Stomach (tissue), 9 donors: ENCODE measurements around the gene FGFRL1. TPM values are rescaled to one million over a fixed set of nuclear protein-coding genes. Genes with fewer than 3 reads are reported as not detected.

Source experiments
- DNase-seq, 2 donors: peaks; one replicate each; pipeline versions ENCODE4 v3.0.0 to v3.0.0-alpha.2; 2013 to 2019
- H3K27ac ChIP-seq, 5 donors: fragments of 200-600 bp in 4 of 5; sonication (generic) in 4 of 5; one replicate each; pipeline ENCODE4 v1.5.1; 2013 to 2019; ENCODE audit warnings: mild to moderate bottlenecking in 1 of 5, moderate library complexity in 1 of 5
- H3K27me3 ChIP-seq, 3 donors: fragments of 200-600 bp; sonication (generic); one replicate each; pipeline ENCODE4 v1.5.1; 2017 to 2019; ENCODE audit warnings: mixed run types in 1 of 3
- H3K36me3 ChIP-seq, 4 donors: fragments of 200-600 bp; sonication (generic); 1 replicate in 3 of 4; 2 replicates in 1 of 4; pipeline ENCODE4 v1.5.1; 2016 to 2019
- H3K4me1 ChIP-seq, 4 donors: fragments of 200-600 bp; sonication (generic); one replicate each; pipeline ENCODE4 v1.5.1; 2016 to 2019
- H3K4me3 ChIP-seq, 4 donors: fragments of 200-600 bp; sonication (generic) in 3 of 4; one replicate each; pipeline ENCODE4 v1.5.1; 2016 to 2019; ENCODE audit warnings: mild to moderate bottlenecking in 1 of 4
- H3K9me3 ChIP-seq, 4 donors: fragments of 200-600 bp; sonication (generic); one replicate each; pipeline ENCODE4 v1.5.1; 2016 to 2019
- EP300 ChIP-seq: sonication (generic); formaldehyde crosslinking; IDR thresholded peaks from one replicate; pipeline ENCODE4 v1.6.1; 2017; ENCODE audit warnings: antibody characterized with exemption
- POLR2A ChIP-seq, 4 donors: fragments of 450-650 bp; IDR thresholded peaks; one replicate each; pipeline ENCODE4 v1.6.1; 2016; ENCODE audit warnings: antibody characterized with exemption in 4 of 4, control low read depth in 2 of 4, mild to moderate bottlenecking in 1 of 4, moderate library complexity in 1 of 4
- POLR2AphosphoS5 ChIP-seq, 3 donors: sonication (generic); formaldehyde crosslinking; IDR thresholded peaks; one replicate each; pipeline ENCODE4 v1.6.1; 2016; ENCODE audit warnings: antibody characterized with exemption in 3 of 3
- WGBS, 5 donors: extraction: QIAGEN DNeasy Blood & Tissue Kit in 3 of 5; methylation state at CpG; one replicate each; pipeline versions ENCODE4 v1.1.5 to v1.1.7; 2013 to 2018; 5-methylcytosine and 5-hydroxymethylcytosine counted together
- intact Hi-C: fragments of 100-400 bp; cut with DNase I; formaldehyde crosslinking; loops from one replicate; pipeline ENCODE4 v1.15.1; 2023; ENCODE audit warnings: low total_unique reads
- polyA plus RNA-seq, 3 donors: library from polyadenylated mRNA; stranded (reverse); fragments of 200-250 nt; gene quantifications; one replicate each; pipeline ENCODE4 v1.2.3, GENCODE V29; 2013
- total RNA-seq, 5 donors: library from RNA; depleted of rRNA; stranded (reverse); fragments of >200 nt; gene quantifications; one replicate each; pipeline versions ENCODE4 v1.1.0 to v1.2.3, GENCODE V29; 2014 to 2016
- TF ChIP-seq, protein P1 (sequence below), 7 experiments: fragments of 450-650 bp in 4 of 7; fragments of 200-600 bp in 3 of 7; sonication (generic) in 3 of 7; IDR thresholded peaks; one replicate each; pipeline ENCODE4 v1.5.1; 2016 to 2019; ENCODE audit warnings: antibody characterized with exemption in 7 of 7, control low read depth in 2 of 7, mild to moderate bottlenecking in 1 of 7
- donor health status: healthy with polysubstance abuse.
- donor health status: Bipolar disorder and iron deficiency.
- donor health status: healthy.

The FGFRL1 gene
- total and polyA plus RNA-seq, 8 donors: 3.5 to 42.7 (median 9.8) TPM

DNA sequence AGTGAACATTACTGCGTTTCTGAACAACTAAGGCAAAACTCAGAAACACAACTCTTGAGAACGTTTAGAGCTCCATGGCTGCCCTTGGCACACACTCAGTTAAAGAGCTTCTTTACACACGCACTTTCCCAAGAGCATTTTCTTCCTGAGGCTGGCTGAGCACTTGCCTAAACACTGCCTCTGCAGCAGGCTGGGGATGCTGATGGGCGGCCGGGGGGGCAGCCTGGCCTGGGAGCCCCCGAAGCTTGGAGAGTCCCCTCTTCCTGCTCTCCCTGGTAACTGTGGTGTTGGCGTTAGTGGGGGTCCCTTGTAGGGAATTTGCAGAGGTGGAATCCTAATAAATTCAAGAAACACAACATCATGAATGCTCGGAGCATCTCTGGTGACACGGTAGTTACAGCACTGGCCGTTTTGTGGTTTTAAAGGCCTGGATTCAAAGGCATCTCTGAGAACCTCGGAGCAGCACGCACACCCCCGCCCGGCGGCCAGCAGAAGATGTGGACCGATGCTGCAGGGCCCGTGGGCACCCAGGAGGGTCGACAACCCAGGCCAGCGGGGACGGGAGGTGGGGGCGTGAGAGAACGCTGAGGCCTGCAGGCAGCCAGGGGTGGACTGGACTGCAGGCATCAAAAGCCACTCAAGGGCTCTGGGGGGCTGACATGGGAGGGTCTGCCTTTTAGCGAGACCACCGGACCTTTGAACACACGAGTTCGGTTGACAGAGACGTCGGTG lies 45.4 kb downstream of the FGFRL1 start:
- Histone ChIP-seq H3K27me3 (peaks cover 8 to 97% (median 16%) of the 10 kb centered on the region in 3 donors), H3K36me3 (no peaks in the 10 kb centered on the region), H3K4me1 (peaks cover 0 to 46% (median 18%) of the 10 kb centered on the region in 4 donors), H3K27ac (no peak overlapping the region), H3K4me3 (no peak overlapping the region), H3K9me3 (no peaks in the 10 kb centered on the region)
- no peak for DNase-seq
- intact Hi-C loops: no loop called here
- 81 to 85% (median 84%) methylated on average over 22 to 28 of the region's 28 CpGs for WGBS, 5 donors
- TF ChIP-seq POLR2A (IDR thresholded peaks at IDR 0.05) (no peak), EP300 (no peak), POLR2AphosphoS5 (IDR thresholded peaks at IDR 0.05) (no peak)
- TF ChIP-seq, protein P1, sequence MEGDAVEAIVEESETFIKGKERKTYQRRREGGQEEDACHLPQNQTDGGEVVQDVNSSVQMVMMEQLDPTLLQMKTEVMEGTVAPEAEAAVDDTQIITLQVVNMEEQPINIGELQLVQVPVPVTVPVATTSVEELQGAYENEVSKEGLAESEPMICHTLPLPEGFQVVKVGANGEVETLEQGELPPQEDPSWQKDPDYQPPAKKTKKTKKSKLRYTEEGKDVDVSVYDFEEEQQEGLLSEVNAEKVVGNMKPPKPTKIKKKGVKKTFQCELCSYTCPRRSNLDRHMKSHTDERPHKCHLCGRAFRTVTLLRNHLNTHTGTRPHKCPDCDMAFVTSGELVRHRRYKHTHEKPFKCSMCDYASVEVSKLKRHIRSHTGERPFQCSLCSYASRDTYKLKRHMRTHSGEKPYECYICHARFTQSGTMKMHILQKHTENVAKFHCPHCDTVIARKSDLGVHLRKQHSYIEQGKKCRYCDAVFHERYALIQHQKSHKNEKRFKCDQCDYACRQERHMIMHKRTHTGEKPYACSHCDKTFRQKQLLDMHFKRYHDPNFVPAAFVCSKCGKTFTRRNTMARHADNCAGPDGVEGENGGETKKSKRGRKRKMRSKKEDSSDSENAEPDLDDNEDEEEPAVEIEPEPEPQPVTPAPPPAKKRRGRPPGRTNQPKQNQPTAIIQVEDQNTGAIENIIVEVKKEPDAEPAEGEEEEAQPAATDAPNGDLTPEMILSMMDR (IDR thresholded peaks at IDR 0.05): no peak

DNA sequence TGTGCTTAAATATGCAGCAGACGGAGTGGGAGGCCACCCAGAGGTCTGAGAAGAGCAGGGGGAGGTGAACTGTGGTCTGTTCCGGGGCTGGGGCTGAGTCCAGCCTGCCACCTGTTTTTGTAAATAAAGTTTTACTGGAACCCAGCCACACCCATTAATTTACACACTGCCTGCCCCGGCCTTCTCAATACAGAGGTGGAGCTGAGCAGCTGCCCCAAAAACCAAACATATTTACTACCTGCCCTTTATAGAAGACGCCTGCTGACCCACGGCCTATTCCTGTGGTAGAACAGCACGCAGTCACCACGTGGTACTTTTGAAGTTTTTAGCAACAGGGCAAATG lies 45.9 kb downstream of the FGFRL1 start:
- Histone ChIP-seq H3K4me3 (no peak overlapping the region), H3K27ac (no peak overlapping the region), H3K36me3 (no peaks in the 10 kb centered on the region), H3K9me3 (no peaks in the 10 kb centered on the region), H3K4me1 (peaks cover 0 to 46% (median 18%) of the 10 kb centered on the region in 4 donors), H3K27me3 (peaks cover 8 to 93% (median 16%) of the 10 kb centered on the region in 3 donors)
- 32 to 67% (median 49%) methylated on average over 7 of the region's 7 CpGs for WGBS, 5 donors
- no peak for DNase-seq
- intact Hi-C loops: no loop called here
- TF ChIP-seq, protein P1 (IDR thresholded peaks at IDR 0.05): no peak
- no peak for TF ChIP-seq EP300
- TF ChIP-seq POLR2AphosphoS5 (IDR thresholded peaks at IDR 0.05): no peak
- TF ChIP-seq POLR2A (IDR thresholded peaks at IDR 0.05): no peak

DNA sequence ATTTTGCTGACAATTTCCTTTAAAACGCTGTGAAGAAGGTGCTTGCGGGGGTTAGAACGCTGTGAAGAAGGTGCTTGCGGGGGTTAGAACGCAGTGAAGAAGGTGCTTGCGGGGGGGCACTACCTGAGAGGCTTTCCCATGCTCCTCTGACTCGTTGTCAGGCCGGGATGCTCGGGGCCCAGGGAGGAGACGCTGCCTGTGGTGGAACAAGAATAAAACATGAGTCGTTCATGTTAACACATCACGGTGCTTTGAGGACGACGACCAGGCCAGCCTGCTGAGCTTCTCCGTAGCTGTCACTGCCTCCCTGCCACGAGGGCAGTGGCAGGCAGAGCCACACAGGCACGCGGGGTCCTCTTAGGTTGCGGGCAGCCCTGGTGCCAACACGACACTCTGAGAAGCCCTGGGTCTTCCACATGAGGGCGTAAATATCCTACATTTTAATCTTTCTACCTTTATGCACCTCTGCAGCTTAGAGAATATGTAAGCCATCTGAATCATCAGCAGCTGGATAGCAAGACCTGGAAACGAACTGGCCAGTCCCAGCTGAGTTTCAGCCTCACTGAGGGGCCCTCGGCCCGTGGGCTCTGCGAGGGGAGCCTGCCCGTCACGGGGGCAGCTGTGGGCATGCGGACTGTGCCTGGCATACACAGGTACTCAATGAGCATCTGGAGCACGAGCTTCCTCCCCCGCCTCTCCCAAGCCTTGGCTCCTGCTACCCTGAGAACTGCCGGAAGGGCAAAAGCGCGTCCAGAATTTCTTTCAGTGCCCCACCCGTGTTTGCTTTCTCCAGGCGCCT lies 47.0 kb downstream of the FGFRL1 start:
- H3K27me3 ChIP-seq: peaks cover 8 to 83% (median 11%) of the 10 kb centered on the region in 3 donors
- TF ChIP-seq EP300 (no peak), POLR2A (IDR thresholded peaks at IDR 0.05) (no peak), POLR2AphosphoS5 (IDR thresholded peaks at IDR 0.05) (no peak)
- TF ChIP-seq, protein P1 (IDR thresholded peaks at IDR 0.05): no peak
- 43 to 60% (median 49%) methylated on average over 34 to 35 of the region's 35 CpGs for WGBS, 5 donors

DNA sequence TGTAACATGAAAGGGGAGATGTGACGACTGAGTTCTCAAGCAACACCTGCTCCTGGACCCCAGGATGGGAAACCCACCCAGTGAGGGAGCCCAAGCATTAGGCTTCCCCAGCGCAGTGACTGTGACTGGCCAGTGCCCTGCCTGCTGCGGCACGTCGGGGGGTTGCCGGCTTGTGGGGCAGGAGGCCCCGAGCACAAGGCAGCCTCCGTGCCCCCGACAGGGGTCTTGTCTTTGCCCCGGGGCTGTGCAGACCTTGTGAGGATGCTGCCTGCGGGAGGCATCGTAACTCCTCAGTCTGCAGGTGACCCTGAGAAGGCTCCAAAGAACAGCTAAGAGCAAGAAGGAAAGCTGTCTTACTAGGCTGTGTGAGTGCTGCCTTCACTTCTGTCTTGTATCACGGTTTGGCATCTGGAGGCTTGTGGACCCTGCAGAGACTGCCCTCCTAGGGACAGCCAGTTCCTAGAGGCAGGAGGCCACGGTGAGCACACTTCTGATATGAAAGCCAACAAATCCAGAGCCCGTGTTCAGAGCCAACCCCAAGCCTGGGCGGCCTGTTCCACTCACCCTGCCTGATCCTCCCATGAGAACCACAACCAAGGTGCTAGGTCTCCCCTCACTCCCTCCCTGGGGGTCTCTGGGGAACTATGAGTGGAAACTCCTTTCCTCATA lies 47.7 kb downstream of the FGFRL1 start:
- intact Hi-C loops: no loop called here
- Histone ChIP-seq H3K9me3 (no peaks in the 10 kb centered on the region), H3K36me3 (no peaks in the 10 kb centered on the region), H3K4me1 (peaks cover 0 to 33% (median 14%) of the 10 kb centered on the region in 4 donors), H3K4me3 (no peak overlapping the region), H3K27ac (peak overlapping the region in 2 of 5 donors; percentile 14 to 51), H3K27me3 (peaks cover 8 to 76% (median 8%) of the 10 kb centered on the region in 3 donors)
- DNase-seq: no peak
- TF ChIP-seq, protein P1 (IDR thresholded peaks at IDR 0.05): no peak
- no peak for TF ChIP-seq EP300
- TF ChIP-seq POLR2AphosphoS5 (IDR thresholded peaks at IDR 0.05): no peak
- no peak for TF ChIP-seq POLR2A (IDR thresholded peaks at IDR 0.05)
- 26 to 53% (median 43%) methylated on average over 12 to 16 of the region's 16 CpGs for WGBS, 5 donors

More for the DNA sequence above, 47.0 kb downstream of the FGFRL1 start:
- Histone ChIP-seq H3K27ac (peak overlapping the region in 2 of 5 donors; percentile 48 to 51), H3K4me3 (no peak overlapping the region), H3K36me3 (no peaks in the 10 kb centered on the region), H3K9me3 (no peaks in the 10 kb centered on the region), H3K4me1 (peaks cover 0 to 36% (median 15%) of the 10 kb centered on the region in 4 donors)
- intact Hi-C loops: no loop called here
- peak; percentile 65 to 67 for DNase-seq
